Neural cell (in vitro differentiated cells): ENCODE measurements around the gene RAPGEFL1. TPM values are rescaled to one million over a fixed set of nuclear protein-coding genes. Genes with fewer than 3 reads are reported as not detected.

Source experiments
- H2AFZ ChIP-seq: fragments of 200-600, 300-800 bp; sonication (generic), shearing (Covaris generic); 2 replicates; pipeline ENCODE4 v1.6.0; 2014; ENCODE audit warnings: low read depth, mild to moderate bottlenecking, antibody characterized with exemption, low read length, moderate library complexity
- H3F3A ChIP-seq: fragments of 200-600 bp; shearing (Covaris generic); 2 replicates; pipeline ENCODE4 v1.6.1; 2016; ENCODE audit warnings: mild to moderate bottlenecking, moderate library complexity, mixed read lengths, antibody characterized with exemption, low read length; ENCODE audit not compliant: insufficient read depth, poor library complexity, severe bottlenecking
- H3K27ac ChIP-seq: fragments of 200-600, 300-800 bp; sonication (generic), shearing (Covaris generic); 2 replicates; pipeline ENCODE4 v1.5.1; 2014; ENCODE audit warnings: mild to moderate bottlenecking, low read length, moderate library complexity
- H3K27me3 ChIP-seq: fragments of 300-800, 200-600 bp; sonication (generic), shearing (Covaris generic); 2 replicates; pipeline ENCODE4 v1.6.0; 2014; ENCODE audit warnings: mild to moderate bottlenecking, low read depth, low read length, moderate library complexity; ENCODE audit not compliant: insufficient read depth
- H3K36me3 ChIP-seq: fragments of 300-800, 200-600 bp; sonication (generic), shearing (Covaris generic); 2 replicates; pipeline ENCODE4 v1.5.1; 2014; ENCODE audit warnings: mild to moderate bottlenecking, antibody characterized with exemption, low read length, moderate library complexity; ENCODE audit not compliant: insufficient read depth
- H3K4me2 ChIP-seq: fragments of 300-800, 200-600 bp; sonication (generic), shearing (Covaris generic); 2 replicates; pipeline ENCODE4 v1.6.0; 2014; ENCODE audit warnings: mild to moderate bottlenecking, low read length
- H3K4me3 ChIP-seq: fragments of 300-800, 200-600 bp; sonication (generic), shearing (Covaris generic); 2 replicates; pipeline ENCODE4 v1.5.1; 2014; ENCODE audit warnings: mild to moderate bottlenecking, low read length, moderate library complexity
- H3K79me2 ChIP-seq: fragments of 200-600 bp; shearing (Covaris generic); replicated peaks from 2 replicates; pipeline ENCODE4 v1.6.0; 2014; ENCODE audit warnings: mild to moderate bottlenecking, low read length, moderate library complexity; ENCODE audit not compliant: insufficient read depth
- H3K9ac ChIP-seq: fragments of 300-800, 200-600 bp; sonication (generic), shearing (Covaris generic); 2 replicates; pipeline ENCODE4 v1.6.1; 2016; ENCODE audit warnings: mild to moderate bottlenecking, low read length, mixed read lengths
- H3K9me2 ChIP-seq: fragments of 200-600 bp; shearing (Covaris generic); 2 replicates; pipeline ENCODE4 v1.6.1; 2016; ENCODE audit warnings: mild to moderate bottlenecking, low read length, mixed read lengths; ENCODE audit not compliant: insufficient read depth
- H3K9me3 ChIP-seq: fragments of 200-600, 300-800 bp; sonication (generic), shearing (Covaris generic); 2 replicates; pipeline ENCODE4 v1.6.1; 2016; ENCODE audit warnings: mild to moderate bottlenecking, mixed run types, low read length, moderate library complexity, mixed read lengths
- H4K20me1 ChIP-seq: fragments of 200-600 bp; shearing (Covaris generic); 2 replicates; pipeline ENCODE4 v1.6.1; 2016; ENCODE audit warnings: mild to moderate bottlenecking, mixed run types; ENCODE audit not compliant: insufficient read depth
- EP300 ChIP-seq: fragments of 450-650 bp; conservative IDR thresholded peaks from 2 replicates; pipeline ENCODE4 v1.6.1; 2014; ENCODE audit warnings: antibody characterized with exemption, mild to moderate bottlenecking, moderate library complexity; ENCODE audit not compliant: poor library complexity, severe bottlenecking
- EZH2 ChIP-seq: fragments of 200-600, 300-800 bp; shearing (Covaris generic), sonication (generic); IDR thresholded peaks from 2 replicates; pipeline ENCODE4 v1.6.1; 2014; ENCODE audit warnings: antibody characterized with exemption, low read length, borderline replicate concordance, mild to moderate bottlenecking; ENCODE audit not compliant: insufficient read depth, poor library complexity, severe bottlenecking
- MXI1 ChIP-seq: fragments of 450-650 bp; conservative IDR thresholded peaks from 2 replicates; pipeline ENCODE4 v1.6.1; 2014; ENCODE audit warnings: antibody characterized with exemption, mild to moderate bottlenecking; ENCODE audit not compliant: poor library complexity, severe bottlenecking
- POLR2AphosphoS5 ChIP-seq: IDR thresholded peaks from 2 replicates; pipeline ENCODE4 v1.6.1; 2012
- RAD21 ChIP-seq: fragments of 450-650 bp; conservative IDR thresholded peaks from 2 replicates; pipeline ENCODE4 v1.6.1; 2014; ENCODE audit warnings: antibody characterized with exemption, mild to moderate bottlenecking, moderate library complexity
- REST ChIP-seq: IDR thresholded peaks from 2 replicates; pipeline ENCODE4 v1.6.1; 2012; ENCODE audit warnings: borderline replicate concordance
- SMC3 ChIP-seq: fragments of 450-650 bp; conservative IDR thresholded peaks from 2 replicates; pipeline ENCODE4 v1.6.1; 2014; ENCODE audit warnings: antibody characterized with exemption, mild to moderate bottlenecking, moderate library complexity; ENCODE audit not compliant: poor library complexity
- TAF1 ChIP-seq: IDR thresholded peaks from 2 replicates; pipeline ENCODE4 v1.6.1; 2012; ENCODE audit warnings: low read depth
- polyA plus RNA-seq: library from polyadenylated mRNA; depleted of rRNA; stranded (reverse); fragments of >200 nt; gene quantifications from 2 replicates; pipeline ENCODE4 v1.2.3, GENCODE V29; 2014
- TF ChIP-seq, protein P1 (sequence below): fragments of 450-650 bp; IDR thresholded peaks from 2 replicates; pipeline ENCODE4 v1.5.1; 2014; ENCODE audit warnings: antibody characterized with exemption, mild to moderate bottlenecking, moderate library complexity; ENCODE audit not compliant: poor library complexity, severe bottlenecking

Gene RAPGEFL1
- polyA plus RNA-seq, 1 donor from 2014 or later = 15.5 TPM

DNA sequence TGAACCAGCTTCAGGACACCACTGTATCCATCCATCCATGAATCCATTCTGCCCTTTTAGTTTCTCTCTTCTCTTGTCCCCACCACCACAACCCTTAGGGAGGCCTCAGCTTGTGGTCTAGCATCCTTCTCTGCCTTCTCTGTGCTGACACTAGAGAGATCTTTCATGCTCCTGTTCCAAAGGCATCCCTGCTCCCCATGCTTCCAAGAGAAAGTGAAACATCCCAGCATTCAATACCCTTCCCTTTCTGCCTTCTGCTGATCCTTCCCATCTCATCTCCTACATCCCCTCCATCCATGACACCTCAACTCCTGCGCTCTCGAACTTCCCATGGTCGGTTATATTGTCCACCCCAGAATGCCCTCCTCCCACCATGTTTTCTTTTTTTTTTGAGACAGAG, 10.0 kb downstream of the RAPGEFL1 start:
- Histone ChIP-seq H3K36me3 (no peaks in the 10 kb centered on the region), H4K20me1 (no peaks in the 10 kb centered on the region), H3K9me3 (no peaks in the 10 kb centered on the region), H3K27me3 (no peaks in the 10 kb centered on the region), H3F3A (no peaks in the 10 kb centered on the region), H3K9ac (no peak overlapping the region), H3K79me2 (no peaks in the 10 kb centered on the region), H3K4me3 (no peak overlapping the region), H2AFZ (no peak overlapping the region), H3K4me2 (no peak overlapping the region), H3K9me2 (no peaks in the 10 kb centered on the region), H3K27ac (no peak overlapping the region)
- TF ChIP-seq MXI1 (no peak), REST (no peak), SMC3 (no peak), RAD21 (no peak), TAF1 (no peak), POLR2AphosphoS5 (no peak), EZH2 (no peak), EP300 (no peak)
- TF ChIP-seq, protein P1, sequence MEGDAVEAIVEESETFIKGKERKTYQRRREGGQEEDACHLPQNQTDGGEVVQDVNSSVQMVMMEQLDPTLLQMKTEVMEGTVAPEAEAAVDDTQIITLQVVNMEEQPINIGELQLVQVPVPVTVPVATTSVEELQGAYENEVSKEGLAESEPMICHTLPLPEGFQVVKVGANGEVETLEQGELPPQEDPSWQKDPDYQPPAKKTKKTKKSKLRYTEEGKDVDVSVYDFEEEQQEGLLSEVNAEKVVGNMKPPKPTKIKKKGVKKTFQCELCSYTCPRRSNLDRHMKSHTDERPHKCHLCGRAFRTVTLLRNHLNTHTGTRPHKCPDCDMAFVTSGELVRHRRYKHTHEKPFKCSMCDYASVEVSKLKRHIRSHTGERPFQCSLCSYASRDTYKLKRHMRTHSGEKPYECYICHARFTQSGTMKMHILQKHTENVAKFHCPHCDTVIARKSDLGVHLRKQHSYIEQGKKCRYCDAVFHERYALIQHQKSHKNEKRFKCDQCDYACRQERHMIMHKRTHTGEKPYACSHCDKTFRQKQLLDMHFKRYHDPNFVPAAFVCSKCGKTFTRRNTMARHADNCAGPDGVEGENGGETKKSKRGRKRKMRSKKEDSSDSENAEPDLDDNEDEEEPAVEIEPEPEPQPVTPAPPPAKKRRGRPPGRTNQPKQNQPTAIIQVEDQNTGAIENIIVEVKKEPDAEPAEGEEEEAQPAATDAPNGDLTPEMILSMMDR = no peak

GRCh38 chr17:40188694-40189093, 11.4 kb downstream of the RAPGEFL1 start:
- H3K9ac ChIP-seq = no peak overlapping the region
- no peaks in the 10 kb centered on the region for H3K36me3 ChIP-seq
- no peaks in the 10 kb centered on the region for H3K79me2 ChIP-seq
- no peak overlapping the region for H3K27ac ChIP-seq
- no peak overlapping the region for H3K4me2 ChIP-seq
- no peak for TF ChIP-seq EZH2
- no peak for TF ChIP-seq TAF1
- no peak for TF ChIP-seq RAD21
- no peak for TF ChIP-seq SMC3
- no peak for TF ChIP-seq MXI1
- TF ChIP-seq POLR2AphosphoS5 = no peak
- no peak for TF ChIP-seq EP300
- TF ChIP-seq REST = no peak
- TF ChIP-seq, protein P1 = no peak
- no peaks in the 10 kb centered on the region for H3F3A ChIP-seq
- H3K27me3 ChIP-seq = no peaks in the 10 kb centered on the region
- no peaks in the 10 kb centered on the region for H4K20me1 ChIP-seq
- no peak overlapping the region for H2AFZ ChIP-seq
- H3K4me3 ChIP-seq = no peak overlapping the region
- H3K9me2 ChIP-seq = no peaks in the 10 kb centered on the region
- no peaks in the 10 kb centered on the region for H3K9me3 ChIP-seq
